Stimulated activated CD4-positive, alpha-beta T cell treated with anti-CD3 and anti-CD28 coated beads, TNF-alpha, amount 100 ng/mL, for 24 hours (primary cell): Measurements from ENCODE around the gene OR2T2.
"Not testable (repeated sequence)": the region's sequence is repeated elsewhere in the genome, so short reads cannot be mapped to it uniquely, and the experiment has no call there.

Experiments used
- DNase-seq, 3 experiments: peaks; one replicate each; pipeline ENCODE4 v3.0.0-alpha.2; 2020; ENCODE audit warnings: low read depth in 3 of 3

OR2T2 gene

GRCh38 chr1:248450466-248451145 is 5.2 kb downstream of the OR2T2 start:
- DNase-seq: not testable (repeated sequence)

- DNase-seq: not testable (repeated sequence)
These were observed 8.2 kb downstream of the OR2T2 start for GRCh38 chr1:248453619-248454018.

- DNase-seq: not testable (repeated sequence)
These were observed 9.6 kb downstream of the OR2T2 start for GRCh38 chr1:248455045-248455444.

GRCh38 chr1:248456635-248457034 is 11.2 kb downstream of the OR2T2 start:
- not testable (repeated sequence) for DNase-seq

- DNase-seq: not testable (repeated sequence)
These were observed 13.7 kb downstream of the OR2T2 start for GRCh38 chr1:248459117-248459516.

GRCh38 chr1:248471154-248471553 is 25.7 kb downstream of the OR2T2 start:
- DNase-seq: no peak

- not testable (repeated sequence) for DNase-seq
These were observed 26.7 kb downstream of the OR2T2 start for GRCh38 chr1:248472111-248472510.

GRCh38 chr1:248473051-248473450 is 27.6 kb downstream of the OR2T2 start, which contains the start of gene OR2T3:
Gene OR2T3, plus strand, starts transcription at chr1:248473351. Its CDS starts 0 bp downstream, at chr1:248473351.
- not testable (repeated sequence) for DNase-seq

GRCh38 chr1:248475660-248476059 is 30.2 kb downstream of the OR2T2 start:
- DNase-seq: not testable (repeated sequence)

- peak in 1 of 3 experiments; percentile 1 for DNase-seq
These were observed 36.5 kb downstream of the OR2T2 start for GRCh38 chr1:248481686-248482579.

GRCh38 chr1:248488289-248488688 is 42.9 kb downstream of the OR2T2 start, which contains the start of gene OR2T5:
Gene OR2T5, plus strand, starts transcription at chr1:248488589. Its CDS starts 0 bp downstream, at chr1:248488589.
- not testable (repeated sequence) for DNase-seq

- not testable (repeated sequence) for DNase-seq
These were observed 51.2 kb downstream of the OR2T2 start for GRCh38 chr1:248496661-248497060.

- not testable (repeated sequence) for DNase-seq
These were observed 55.0 kb downstream of the OR2T2 start for GRCh38 chr1:248500305-248501035.
